ENCODE data around the gene RAPGEF6. TPM values are rescaled to one million over a fixed set of nuclear protein-coding genes. Genes with fewer than 3 reads are reported as not detected.

The RAPGEF6 gene
- total and polyA plus RNA-seq, 9 of the 15 experiments (the other 6 are each of a cell fraction or from before 2014, with no cell fraction given): 2.7 to 23.4 (median 12.7) TPM

- no peak for ATAC-seq
- CTCF ChIA-PET (ENCODE audit: low intra/inter-chr PET ratio): no interaction called here
- Histone ChIP-seq H3K27ac (ENCODE audit: extremely low read depth, low read depth, low read length) (no peak overlapping the region), H3K79me2 (ENCODE audit: control insufficient read depth, insufficient read depth, low read length) (no peaks in the 10 kb centered on the region), H4K20me1 (replicated peaks; ENCODE audit: control insufficient read depth, insufficient read depth, low read length) (no peaks in the 10 kb centered on the region), H3K4me1 (replicated peaks in 1 of 2; ENCODE audit: control insufficient read depth in 2 of 2, insufficient read depth in 2 of 2, low read length in 2 of 2) (no peaks in the 10 kb centered on the region), H3K27me3 (ENCODE audit: control insufficient read depth in 2 of 2, insufficient read depth in 2 of 2, low read length in 2 of 2) (no peaks in the 10 kb centered on the region), H3K9me1 (ENCODE audit: control insufficient read depth, insufficient read depth, low read length) (no peaks in the 10 kb centered on the region), H3K9ac (ENCODE audit: insufficient read depth in 1 of 2, low read depth in 2 of 2, low read length in 2 of 2) (no peak overlapping the region), H3K4me3 (no peak overlapping the region), H3K4me2 (ENCODE audit: insufficient read depth, low read length) (no peak overlapping the region), H2AFZ (ENCODE audit: low read depth, low read length) (no peak overlapping the region), H3K9me3 (replicated peaks; ENCODE audit: control insufficient read depth, insufficient read depth, low read depth, low read length) (no peaks in the 10 kb centered on the region), H3K36me3 (ENCODE audit: control insufficient read depth, insufficient read depth, low read length) (peaks cover 30% of the 10 kb centered on the region; the same call in 1 of the 3 replicates)
- FAIRE-seq: no peak
- intact Hi-C loops (cut with micrococcal nuclease) (loop anchor here (10.0 kb wide), 2 partner anchors 409 to 1639 kb away; no protein-coding TSS in a partner anchor), in situ Hi-C loops (cut with MboI) (no loop called here)
- BruUV-seq (replicated peaks): no TSS peak
- POLR2A ChIA-PET: no interaction called here
- DNase-seq (ENCODE audit: extremely low read depth in 1 of 4, low spot score in 3 of 4): no peak
- 87% methylated on average over 4 of the region's 4 CpGs for WGBS (ENCODE audit: insufficient coverage, low coverage, missing lambda C conversion rate)
- TF ChIP-seq HMGN3 (IDR thresholded peaks at IDR 0.05; ENCODE audit: borderline replicate concordance, extremely low read depth, insufficient read length, low read depth, low read length): no peak
- no peak for TF ChIP-seq HMG20B (CRISPR knock-in tag; IDR thresholded peaks at IDR 0.05)
- no peak for TF ChIP-seq MAFF (IDR thresholded peaks at IDR 0.05; ENCODE audit: low read length)
Measured at GRCh38 chr5:131413605-131414559, 221.1 kb downstream of the RAPGEF6 start.

Measured in K562 (cell line).